NCI-H748 (cell line): ENCODE measurements around the gene SETDB1.
A peak's percentile ranks its signal among the peaks of the same experiment; 100 is the strongest.

Experiments
- DNase-seq: peaks from one replicate; lab custom pipeline; 2025; ENCODE audit not compliant: unreplicated experiment; lab: John Stamatoyannopoulos, UW

SETDB1 gene

DNA sequence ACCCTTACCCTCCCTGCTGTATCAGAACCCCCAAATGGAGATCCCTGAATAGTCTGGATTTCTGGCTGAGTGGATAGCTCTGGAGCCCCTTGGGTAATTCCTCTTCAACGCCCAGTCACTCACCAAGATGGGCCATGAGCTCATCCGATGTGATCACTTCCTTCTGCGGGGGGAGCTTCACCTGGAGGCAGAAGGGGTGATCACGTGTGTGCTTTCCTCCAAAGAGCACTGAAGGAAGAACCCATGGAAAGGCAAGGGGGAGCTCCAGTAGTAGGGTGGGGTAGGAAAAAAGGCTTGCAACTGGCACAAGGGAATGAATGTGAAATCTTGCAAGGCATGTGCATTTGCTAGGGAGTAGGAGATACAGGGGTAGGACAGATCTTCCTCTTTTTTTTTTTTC lies 75.4 kb downstream of the SETDB1 start:
- DNase-seq, result no peak

DNA sequence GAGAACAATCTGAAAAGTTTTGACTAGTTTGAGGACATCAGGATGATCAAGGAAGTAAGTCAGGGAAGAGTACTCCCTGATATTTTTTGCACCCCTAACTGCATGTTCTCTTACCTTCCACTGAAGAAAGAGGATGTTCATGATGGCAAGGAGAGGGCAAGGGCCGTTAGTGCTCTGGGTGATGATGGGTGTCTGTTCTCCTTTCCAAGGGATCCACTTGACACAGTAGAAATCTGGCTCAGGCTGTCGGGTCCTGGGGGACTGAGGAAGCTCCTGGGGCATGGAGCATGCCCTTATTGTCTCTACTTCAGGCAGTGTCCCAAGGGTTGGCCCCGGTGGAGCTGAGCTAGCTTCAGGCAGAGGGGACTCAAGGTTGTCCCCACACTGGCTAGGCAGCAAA lies 75.9 kb downstream of the SETDB1 start:
- no peak for DNase-seq

DNA sequence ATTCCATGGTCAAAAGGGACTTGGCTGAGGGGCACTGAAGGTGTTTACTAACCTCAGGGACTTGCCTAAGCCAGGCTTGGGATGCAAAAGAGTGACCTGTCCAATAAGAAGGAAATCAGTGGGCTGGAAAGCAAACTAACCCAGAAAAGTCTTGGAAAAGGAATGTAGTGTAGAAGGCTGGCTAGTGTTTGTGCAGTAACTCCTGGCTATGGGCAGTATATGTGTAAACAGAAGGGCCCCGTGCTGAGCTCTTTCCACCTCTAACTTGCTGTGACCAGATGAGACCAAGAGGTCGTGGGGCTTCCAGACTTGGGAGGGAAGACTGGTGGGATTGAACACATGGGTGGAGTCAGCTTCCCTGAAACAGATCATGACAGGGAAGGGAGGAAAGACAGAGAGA lies 76.4 kb downstream of the SETDB1 start:
- no peak for DNase-seq

DNA sequence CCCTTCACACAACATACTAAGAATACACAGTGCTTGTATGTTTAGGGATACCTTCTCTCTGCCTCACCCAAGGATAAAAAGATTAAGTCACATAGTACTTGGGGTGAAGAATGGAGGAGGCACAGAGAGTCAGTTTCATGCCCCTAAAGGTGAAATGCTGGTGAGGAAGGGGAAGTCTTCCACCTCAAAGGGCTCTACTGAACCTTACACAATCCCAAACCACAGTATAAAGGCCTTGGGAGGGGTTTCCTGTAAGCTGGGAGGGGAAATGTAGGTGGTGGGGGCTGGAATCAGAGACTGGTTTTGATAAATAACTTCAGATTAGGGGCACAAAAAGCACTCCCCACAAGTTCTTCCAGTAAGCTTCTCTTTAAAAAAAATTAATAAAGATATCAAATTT lies 77.0 kb downstream of the SETDB1 start:
- no peak for DNase-seq

DNA sequence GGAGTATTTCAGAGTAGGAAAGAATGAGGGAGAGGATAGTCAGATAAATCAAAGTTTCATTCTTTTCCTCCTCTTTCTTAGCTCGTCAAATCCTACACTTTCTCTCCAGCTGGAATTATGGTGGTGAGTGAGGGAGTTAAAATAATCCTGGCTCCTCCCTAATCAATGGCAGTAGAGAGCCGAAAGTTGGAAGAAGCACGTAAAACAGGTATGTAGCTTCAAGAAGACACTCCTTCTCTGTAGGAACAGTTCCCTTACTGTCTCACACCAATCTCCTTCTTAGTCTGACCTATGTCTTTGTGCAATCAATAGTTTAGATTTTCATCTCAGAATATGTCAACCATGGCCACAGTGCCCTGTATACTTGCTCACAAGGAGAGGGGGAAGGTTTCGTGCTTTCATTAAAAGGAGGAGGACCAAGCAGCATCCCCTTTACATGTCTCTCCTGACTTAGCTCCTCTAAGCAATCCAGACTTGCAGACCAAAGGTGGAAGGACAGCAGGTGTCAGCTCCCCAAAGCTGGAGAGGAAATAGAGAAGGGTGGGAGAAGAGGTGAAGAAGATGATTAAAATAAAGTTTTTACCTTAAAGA lies 79.7 kb downstream of the SETDB1 start:
- DNase-seq, result no peak

DNA sequence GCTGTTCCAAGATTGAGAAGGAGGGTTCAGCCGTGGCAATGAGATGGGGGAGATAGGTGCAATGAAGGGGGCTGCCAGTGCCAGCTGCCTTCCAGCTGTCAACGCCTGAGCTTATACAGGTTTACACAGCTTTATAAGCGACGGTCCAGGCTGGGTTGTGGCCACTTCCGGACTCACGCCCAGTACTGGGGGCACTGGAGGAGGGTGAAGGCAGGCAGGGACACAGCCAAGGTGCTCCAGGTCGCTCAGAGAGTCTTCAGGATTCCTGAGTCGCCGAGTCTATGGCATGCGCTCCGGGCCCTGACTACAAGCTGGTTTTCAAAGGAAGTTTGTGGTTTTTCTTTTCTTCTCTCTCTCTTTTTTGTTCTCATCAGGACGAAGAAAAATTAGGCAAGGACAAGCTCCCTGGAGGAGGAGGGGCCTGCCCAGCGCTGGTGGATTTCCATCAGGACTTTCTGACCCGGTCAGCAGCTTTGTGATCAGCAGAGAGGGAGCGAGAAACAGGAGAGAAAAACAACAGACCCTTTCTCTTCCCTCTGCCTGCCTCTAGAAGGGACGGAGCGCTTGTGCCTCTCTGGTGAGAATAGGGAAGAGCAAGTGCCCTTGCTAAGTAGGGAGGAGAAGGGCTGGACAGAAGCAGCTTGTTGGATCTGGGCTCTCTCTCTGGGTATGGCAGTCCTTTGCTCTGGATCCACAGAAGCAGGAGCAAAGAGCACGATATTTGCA lies 80.3 kb downstream of the SETDB1 start, which contains the start of gene MINDY1:
MINDY1 (minus strand) TSS at position 576 of the 726 bp plus-strand sequence. CDS start 4,285 bp downstream, outside the sequence.
- peak; percentile 85 for DNase-seq

DNA sequence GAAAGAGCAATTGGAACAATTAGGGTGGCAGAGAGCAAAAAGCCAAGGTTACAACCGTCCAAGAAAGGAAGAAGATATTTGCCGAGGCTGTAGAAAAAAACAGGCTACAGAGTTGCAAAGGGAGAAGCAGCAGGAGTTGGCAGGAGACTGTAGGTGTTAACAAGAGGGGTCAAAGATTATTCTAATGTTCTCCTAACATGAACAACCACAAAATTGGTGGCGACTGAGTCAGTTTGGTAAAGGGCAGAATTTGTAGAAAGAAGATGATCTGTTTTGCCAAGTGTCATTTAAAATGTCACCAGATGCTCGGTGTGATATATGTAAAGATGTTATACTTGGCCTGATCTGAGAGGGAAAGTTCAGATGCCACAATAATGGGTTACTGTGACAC lies 81.7 kb downstream of the SETDB1 start:
- DNase-seq, result peak; percentile 27

DNA sequence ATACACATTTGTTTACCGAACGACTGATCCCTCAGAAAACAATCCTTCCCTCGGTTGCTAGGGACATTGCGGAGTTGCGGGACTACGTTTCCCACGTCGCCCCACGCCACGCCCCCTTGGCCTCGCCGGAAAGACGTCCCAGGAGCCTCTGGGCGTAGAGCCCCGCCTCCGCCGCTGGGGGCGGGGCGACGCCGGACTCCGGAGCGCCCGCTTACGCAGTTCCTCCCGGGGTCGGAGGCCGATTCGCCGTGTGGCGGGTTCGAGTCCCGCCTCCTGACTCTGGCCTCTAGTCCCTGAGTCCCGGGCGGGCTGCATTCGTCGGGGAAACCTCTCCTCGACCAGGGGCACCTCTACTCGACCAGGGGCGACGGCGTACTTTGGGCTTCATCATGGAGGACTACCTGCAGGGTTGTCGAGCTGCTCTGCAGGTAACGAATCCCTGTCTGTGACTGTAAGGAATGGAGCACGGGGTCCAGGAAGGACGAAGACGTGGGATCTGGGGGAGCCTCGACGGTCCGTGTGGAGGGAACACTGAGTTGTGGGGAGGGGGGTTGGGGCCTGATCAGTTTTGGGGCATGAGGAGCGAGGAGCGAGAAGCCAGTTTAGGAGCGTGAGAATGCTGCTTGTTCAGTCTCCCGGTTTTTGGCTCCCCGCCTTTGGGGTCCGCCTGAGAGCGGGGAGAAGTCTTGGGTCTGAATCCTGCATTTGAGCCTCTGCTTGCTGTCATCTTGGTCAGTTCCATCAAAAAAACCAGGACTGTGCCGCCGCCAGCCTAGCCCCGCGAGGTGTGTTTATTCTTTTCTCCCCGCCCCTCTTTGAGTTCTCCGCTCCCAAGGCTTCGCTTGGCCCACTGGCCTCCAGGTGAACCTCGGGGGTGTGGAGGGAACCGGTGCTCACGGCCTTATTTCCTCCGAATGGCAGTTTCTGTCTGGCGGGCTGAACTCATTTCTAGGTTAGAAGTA lies 82.4 kb downstream of the SETDB1 start, which contains the start of gene PRUNE1:
PRUNE1 (plus strand) TSS at position 206 of the 962 bp plus-strand sequence; CDS start at position 390, 184 bp downstream.
- peak; percentile 97 for DNase-seq

DNA sequence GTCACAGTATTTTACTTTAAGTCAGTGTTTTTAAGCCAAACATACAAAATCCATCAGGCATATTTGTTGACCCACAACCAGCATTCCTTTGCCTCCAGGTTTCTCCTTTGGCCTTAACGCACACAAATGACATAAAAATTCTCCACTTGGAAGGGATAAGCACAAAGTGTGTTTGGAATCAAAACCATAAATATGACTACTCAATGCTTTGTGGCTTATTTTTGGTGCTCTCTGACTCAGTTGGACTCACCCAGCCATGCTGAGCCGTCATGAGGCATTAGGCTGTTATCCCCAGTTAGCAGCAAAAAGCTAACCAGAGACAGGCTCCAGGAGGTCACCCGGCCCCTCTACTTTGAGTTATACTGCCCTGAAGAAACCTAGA lies 83.0 kb downstream of the SETDB1 start:
- no peak for DNase-seq

DNA sequence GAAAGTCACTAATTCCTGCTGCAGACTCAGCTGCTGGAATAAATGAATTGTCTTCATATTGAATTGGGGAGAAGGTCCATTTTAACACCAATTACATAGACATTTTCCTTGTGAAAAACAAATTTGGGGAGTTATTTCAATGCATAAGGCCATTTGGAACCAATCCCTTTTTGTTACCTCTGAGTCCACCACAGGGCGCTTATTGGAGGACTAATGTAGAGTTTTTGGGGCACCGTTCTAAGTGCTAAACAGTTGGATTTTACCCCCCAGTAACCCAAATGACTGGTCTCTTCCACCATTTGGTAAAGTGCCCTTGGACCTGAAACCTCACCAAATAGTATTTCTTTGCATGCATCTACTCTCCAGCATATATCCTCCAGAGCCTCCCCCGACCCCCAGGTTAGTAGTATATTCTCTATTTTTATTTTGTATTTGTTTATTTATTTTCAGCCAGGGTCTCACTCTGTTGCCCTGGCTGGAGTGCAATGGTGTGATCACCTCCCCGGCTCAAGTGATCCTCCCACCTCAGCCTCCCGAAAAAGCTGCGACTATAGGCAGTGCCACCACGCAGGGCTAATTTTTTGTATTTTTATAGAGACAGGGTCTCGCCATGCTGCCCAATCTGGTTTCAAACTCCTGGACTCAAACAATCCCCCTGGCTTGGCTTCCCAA lies 83.6 kb downstream of the SETDB1 start:
- DNase-seq, result no peak

DNA sequence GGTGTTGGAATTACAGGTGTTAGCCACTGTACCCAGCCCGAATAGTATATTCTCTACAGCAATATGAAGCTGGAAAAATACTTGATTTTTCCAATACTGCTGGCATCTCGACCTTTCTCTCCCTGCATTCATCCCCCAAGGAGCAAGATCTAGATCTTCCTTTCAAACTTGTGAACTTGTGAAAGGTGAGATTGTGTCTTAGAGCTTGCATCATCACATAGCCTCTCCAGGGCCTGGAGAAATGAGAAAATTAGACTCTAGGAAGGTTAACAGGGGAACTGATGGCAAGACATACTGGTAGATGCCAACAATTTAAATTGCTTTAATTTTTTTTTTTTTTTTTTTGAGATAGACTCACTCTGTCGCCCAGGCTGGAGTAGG lies 84.2 kb downstream of the SETDB1 start:
- no peak for DNase-seq

DNA sequence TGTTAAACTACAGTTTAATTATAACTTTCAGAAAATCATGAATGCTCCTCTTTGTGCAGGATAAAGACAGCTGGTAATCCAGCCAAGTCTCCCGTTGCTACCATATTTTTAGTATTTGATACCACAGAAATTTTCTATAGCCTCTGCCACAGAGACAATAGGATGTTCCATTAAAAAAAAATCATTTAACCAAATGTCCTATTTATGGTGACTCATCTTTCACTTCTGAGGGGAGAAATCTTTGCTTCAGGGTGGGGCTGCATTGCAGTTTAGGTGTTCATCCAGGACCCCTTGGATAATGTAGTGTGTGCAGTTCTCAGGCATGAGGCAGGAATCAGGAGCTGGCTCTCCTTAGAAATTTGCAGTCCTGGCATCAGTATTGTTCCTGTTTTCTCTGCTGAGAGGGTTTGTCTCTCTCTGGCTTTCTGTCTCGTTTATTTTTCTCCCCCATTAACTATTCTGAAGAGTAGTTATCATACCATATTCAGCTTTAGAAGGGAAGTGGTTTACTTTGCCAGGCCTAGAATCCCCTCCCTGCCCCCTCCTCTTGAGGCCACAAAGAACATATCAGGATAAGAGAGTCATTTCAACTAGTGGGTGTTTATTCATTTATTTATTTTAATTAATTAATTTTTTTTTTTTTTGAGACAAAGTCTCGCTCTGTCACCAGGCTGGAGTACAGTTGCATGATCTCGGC lies 85.1 kb downstream of the SETDB1 start:
- DNase-seq, result no peak

DNA sequence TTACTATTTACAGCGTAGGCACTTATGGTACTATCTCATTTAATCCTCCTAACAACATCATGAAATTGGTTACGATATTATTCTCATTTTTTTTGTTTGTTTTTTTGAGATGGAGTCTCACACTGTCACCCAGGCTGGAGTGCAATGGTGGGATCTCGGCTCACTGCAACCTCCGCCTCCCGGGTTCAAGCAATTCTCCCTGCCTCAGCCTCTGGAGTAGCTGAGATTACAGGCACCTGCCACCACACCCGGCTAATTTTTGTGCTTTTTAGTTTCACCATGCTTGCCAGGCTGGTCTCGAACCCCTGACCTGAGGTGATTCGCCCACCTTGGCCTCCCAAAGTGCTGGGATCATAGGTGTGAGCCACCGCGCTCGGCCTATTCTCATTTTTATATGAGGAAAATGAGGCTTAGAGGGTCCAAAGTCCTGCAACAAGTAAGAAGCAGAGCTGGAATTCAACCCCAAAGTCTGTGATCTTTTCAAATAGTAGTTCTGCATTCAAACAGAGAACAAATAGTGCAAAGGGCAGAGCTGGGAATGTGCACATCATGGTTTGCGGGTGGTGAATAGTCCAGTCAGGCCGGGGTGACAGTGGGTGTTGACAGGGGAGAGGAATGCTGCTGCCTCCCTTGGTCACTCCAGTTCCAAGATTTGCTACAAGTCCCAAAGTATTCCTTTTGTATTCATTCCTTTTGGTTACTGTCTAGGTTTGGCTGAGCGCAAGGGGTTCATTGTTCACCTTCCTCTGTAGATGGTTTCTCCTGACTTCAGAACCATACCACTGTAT lies 86.7 kb downstream of the SETDB1 start:
- DNase-seq, result no peak

DNA sequence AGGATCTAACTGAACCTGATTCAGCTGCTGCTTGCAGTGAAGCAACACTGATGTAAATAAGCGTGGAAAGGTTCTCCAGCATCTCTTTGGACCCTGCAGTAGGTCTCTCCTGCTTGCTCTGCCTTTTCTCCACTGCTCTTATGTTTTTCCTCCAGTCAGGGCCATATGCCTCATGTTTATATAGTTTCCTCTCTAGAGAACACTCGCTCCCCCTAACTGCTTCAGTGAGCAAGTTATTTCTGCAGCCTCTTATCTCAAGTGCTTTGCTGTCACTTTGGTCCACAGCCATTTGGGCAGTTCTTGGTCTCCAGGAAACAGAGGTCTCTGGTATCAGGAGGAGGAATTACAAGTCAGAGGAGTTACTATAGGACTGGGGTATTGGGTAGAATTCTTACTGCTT lies 87.4 kb downstream of the SETDB1 start:
- DNase-seq, result no peak
